ENCODE results near the gene RANBP3.

DNA sequence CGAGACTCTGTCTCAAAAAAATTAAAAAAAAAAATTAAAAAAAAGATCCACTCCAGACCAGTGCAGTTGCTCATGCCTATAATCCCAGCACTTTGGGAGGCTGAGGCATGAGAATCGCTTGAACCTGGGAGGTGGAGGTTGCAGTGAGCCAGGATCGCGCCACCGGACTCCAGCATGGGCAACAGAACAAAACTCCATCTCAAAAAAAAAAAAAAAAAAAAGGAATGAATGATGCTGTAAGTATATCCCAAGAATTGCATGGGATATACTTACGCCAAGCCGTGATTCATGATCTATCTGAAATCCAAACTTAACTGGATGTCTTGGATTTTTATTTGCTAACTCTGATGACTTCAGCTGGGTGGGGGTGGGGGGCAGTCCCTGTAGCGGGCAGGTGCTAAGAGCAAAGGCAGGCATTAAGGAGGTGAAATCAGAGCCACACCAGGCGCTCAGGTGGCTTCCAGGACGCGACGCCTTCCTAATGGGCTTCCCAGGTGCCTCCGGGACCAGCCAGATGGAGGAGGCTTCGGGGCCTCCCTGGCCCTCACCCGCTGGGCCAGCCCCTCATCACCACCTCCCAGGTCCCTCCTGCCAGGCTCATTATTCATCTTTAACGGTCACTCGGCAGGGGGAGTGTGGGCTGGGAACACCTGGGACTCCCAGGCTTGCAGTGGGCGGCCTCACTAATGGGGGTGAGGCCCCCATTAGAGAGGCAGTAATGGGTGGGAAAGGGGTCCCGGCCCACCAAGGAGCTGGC, 96.2 kb downstream of the RANBP3 start:
- no peak for TF ChIP-seq EP300 (IDR thresholded peaks at IDR 0.05; ENCODE audit: borderline replicate concordance in 1 of 2, low read depth in 2 of 2, low read length in 2 of 2)
- no peak for TF ChIP-seq JUND (IDR thresholded peaks at IDR 0.05; ENCODE audit: low read length)
- TF ChIP-seq, protein P1, sequence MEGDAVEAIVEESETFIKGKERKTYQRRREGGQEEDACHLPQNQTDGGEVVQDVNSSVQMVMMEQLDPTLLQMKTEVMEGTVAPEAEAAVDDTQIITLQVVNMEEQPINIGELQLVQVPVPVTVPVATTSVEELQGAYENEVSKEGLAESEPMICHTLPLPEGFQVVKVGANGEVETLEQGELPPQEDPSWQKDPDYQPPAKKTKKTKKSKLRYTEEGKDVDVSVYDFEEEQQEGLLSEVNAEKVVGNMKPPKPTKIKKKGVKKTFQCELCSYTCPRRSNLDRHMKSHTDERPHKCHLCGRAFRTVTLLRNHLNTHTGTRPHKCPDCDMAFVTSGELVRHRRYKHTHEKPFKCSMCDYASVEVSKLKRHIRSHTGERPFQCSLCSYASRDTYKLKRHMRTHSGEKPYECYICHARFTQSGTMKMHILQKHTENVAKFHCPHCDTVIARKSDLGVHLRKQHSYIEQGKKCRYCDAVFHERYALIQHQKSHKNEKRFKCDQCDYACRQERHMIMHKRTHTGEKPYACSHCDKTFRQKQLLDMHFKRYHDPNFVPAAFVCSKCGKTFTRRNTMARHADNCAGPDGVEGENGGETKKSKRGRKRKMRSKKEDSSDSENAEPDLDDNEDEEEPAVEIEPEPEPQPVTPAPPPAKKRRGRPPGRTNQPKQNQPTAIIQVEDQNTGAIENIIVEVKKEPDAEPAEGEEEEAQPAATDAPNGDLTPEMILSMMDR (IDR thresholded peaks at IDR 0.05; ENCODE audit: control extremely low read depth in 1 of 3, insufficient read depth in 1 of 3, low read depth in 1 of 3, low read length in 3 of 3) = no peak
- TF ChIP-seq CREB1 (IDR thresholded peaks at IDR 0.05) = no peak
- no peak for TF ChIP-seq NANOG (IDR thresholded peaks at IDR 0.05; ENCODE audit: insufficient read depth, low read depth, low read length, poor library complexity, severe bottlenecking)
- TF ChIP-seq YY1 (IDR thresholded peaks at IDR 0.05; ENCODE audit: low read depth, low read length) = no peak
- TF ChIP-seq, protein P2, sequence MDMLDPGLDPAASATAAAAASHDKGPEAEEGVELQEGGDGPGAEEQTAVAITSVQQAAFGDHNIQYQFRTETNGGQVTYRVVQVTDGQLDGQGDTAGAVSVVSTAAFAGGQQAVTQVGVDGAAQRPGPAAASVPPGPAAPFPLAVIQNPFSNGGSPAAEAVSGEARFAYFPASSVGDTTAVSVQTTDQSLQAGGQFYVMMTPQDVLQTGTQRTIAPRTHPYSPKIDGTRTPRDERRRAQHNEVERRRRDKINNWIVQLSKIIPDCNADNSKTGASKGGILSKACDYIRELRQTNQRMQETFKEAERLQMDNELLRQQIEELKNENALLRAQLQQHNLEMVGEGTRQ (IDR thresholded peaks at IDR 0.05; ENCODE audit: low read length) = no peak

All from H1 (cell line).